ENCODE measurements around the gene TOB1. TPM values are rescaled to one million over a fixed set of nuclear protein-coding genes. Genes with fewer than 3 reads are reported as not detected.

Gene TOB1
- total RNA-seq, 4 donors from 2014 or later = 130 to 156 (median 142) TPM

DNA sequence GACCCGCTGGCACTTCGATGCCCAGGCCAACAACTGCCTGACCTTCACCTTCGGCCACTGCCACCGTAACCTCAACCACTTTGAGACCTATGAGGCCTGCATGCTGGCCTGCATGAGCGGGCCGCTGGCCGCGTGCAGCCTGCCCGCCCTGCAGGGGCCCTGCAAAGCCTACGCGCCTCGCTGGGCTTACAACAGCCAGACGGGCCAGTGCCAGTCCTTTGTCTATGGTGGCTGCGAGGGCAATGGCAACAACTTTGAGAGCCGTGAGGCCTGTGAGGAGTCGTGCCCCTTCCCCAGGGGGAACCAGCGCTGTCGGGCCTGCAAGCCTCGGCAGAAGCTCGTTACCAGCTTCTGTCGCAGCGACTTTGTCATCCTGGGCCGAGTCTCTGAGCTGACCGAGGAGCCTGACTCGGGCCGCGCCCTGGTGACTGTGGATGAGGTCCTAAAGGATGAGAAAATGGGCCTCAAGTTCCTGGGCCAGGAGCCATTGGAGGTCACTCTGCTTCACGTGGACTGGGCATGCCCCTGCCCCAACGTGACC, 25.8 kb downstream of the TOB1 start:
- DNase-seq (ENCODE audit: low spot score in 2 of 2) = peak in 1 of 2 donors; percentile 78

DNA sequence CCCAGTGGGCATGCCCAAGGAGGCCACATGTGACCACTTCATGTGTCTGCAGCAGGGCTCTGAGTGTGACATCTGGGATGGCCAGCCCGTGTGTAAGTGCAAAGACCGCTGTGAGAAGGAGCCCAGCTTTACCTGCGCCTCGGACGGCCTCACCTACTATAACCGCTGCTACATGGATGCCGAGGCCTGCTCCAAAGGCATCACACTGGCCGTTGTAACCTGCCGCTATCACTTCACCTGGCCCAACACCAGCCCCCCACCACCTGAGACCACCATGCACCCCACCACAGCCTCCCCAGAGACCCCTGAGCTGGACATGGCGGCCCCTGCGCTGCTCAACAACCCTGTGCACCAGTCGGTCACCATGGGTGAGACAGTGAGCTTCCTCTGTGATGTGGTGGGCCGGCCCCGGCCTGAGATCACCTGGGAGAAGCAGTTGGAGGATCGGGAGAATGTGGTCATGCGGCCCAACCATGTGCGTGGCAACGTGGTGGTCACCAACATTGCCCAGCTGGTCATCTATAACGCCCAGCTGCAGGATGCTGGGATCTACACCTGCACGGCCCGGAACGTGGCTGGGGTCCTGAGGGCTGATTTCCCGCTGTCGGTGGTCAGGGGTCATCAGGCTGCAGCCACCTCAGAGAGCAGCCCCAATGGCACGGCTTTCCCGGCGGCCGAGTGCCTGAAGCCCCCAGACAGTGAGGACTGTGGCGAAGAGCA, 26.4 kb downstream of the TOB1 start:
- WGBS, 2 donors = 94 to 95% methylated on average over 19 to 28 of the region's 29 CpGs
- intact Hi-C loops (cut with DNase I; ENCODE audit: low total_unique reads) = no loop called here
- TF ChIP-seq POLR2A (IDR thresholded peaks at IDR 0.05) = no peak
- TF ChIP-seq, protein P1, sequence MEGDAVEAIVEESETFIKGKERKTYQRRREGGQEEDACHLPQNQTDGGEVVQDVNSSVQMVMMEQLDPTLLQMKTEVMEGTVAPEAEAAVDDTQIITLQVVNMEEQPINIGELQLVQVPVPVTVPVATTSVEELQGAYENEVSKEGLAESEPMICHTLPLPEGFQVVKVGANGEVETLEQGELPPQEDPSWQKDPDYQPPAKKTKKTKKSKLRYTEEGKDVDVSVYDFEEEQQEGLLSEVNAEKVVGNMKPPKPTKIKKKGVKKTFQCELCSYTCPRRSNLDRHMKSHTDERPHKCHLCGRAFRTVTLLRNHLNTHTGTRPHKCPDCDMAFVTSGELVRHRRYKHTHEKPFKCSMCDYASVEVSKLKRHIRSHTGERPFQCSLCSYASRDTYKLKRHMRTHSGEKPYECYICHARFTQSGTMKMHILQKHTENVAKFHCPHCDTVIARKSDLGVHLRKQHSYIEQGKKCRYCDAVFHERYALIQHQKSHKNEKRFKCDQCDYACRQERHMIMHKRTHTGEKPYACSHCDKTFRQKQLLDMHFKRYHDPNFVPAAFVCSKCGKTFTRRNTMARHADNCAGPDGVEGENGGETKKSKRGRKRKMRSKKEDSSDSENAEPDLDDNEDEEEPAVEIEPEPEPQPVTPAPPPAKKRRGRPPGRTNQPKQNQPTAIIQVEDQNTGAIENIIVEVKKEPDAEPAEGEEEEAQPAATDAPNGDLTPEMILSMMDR (IDR thresholded peaks at IDR 0.05) = no peak
- H3K4me3 ChIP-seq (ENCODE audit: low read depth, poor library complexity, severe bottlenecking) = no peak overlapping the region
- peak in 1 of 2 donors; percentile 73 for DNase-seq (ENCODE audit: low spot score in 2 of 2)

More for the DNA sequence above, 25.8 kb downstream of the TOB1 start:
- no peak overlapping the region for H3K4me3 ChIP-seq (ENCODE audit: low read depth, poor library complexity, severe bottlenecking)
- WGBS, 2 donors = 89 to 91% methylated on average over 26 to 29 of the region's 29 CpGs
- intact Hi-C loops (cut with DNase I; ENCODE audit: low total_unique reads) = no loop called here
- no peak for TF ChIP-seq POLR2A (IDR thresholded peaks at IDR 0.05)
- TF ChIP-seq, protein P1 (IDR thresholded peaks at IDR 0.05) = no peak

DNA sequence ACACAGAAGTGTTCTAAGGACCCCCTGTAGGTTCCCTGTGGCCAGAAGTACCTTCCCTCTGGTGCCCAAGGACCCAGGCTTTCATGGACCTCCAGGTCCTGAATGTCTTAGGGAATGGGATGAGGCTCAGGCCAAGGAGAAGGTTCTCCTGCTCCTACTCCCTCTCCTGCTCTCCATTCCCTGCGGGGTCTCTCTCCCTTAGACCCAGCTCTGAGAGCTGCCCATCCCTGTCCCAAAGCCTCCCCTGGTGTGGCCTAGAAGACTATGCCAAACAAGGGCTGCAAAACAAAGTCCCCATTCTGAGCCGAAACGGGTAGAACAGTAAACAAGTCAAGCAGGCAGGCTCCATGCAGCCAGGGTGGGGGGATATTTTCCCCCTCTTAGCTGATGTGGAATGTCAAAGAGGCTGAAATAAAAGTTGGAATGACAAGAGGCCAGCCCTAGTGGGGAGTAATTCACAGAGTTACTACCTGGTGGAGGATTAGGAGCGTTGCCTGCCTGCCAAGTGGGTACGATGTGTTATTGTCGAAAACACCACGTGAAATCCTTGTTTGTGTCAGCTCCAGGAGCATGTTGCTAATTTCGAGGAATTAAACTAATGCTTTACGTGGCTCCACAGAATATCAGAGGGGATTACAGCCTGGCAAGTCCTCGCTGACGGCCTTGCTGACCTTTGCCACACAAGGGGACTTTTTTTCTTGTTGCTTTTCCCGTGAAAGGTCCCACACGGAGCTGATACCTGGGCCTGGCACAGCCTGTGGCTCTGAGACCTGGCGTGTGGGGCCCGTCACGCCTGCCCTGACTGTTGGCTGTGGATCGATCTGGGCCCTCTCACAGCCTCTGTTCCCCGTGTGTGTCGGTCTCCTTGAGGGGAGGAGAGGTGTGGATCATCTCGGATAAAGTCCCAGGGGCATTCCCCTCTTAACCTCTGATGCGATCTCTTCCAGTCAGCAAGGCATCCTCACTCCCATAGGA, 27.9 kb downstream of the TOB1 start:
- 71 to 74% methylated on average over 21 of the region's 21 CpGs for WGBS, 2 donors

DNA sequence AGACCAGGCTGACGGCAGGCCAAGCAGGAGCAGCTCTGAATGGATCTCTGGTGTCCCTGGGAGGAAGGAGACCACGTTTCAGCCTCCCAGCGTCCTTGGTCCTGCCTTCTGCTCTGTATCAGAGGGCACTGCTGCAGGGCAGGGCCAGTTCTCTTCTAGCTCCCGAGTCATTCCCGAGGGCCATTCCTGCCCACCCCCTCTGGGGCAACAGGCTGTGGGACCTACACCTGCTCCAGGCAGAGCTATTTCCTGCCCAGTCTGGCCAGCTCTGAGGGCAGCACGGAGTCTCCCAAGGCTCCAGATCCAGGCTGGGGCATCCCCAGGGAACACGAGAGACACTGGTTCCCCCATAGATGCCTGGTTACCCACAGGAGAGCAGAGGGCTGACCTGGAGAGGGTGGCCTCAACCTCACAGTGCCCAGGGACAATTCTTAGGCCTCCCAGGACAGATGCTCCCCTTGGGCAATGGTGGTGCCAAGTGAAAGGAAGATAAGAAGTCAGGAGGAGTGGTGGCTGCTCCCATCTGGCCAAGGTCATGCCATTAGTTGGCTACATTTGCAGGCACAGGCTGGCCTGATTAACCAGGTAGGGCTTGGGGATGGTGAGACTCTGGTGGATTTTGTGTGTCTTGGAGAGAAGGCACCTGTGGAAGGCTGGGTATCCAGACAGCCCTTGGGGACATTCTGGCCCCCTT, 28.7 kb downstream of the TOB1 start:
- 84 to 85% methylated on average over 7 of the region's 7 CpGs for WGBS, 2 donors
- H3K4me3 ChIP-seq (ENCODE audit: low read depth, poor library complexity, severe bottlenecking) = no peak overlapping the region
- intact Hi-C loops (cut with DNase I; ENCODE audit: low total_unique reads) = no loop called here
- DNase-seq (ENCODE audit: low spot score in 2 of 2) = peak in 1 of 2 donors; percentile 76
- TF ChIP-seq, protein P1 (IDR thresholded peaks at IDR 0.05) = no peak
- no peak for TF ChIP-seq POLR2A (IDR thresholded peaks at IDR 0.05)

More for the DNA sequence above, 27.9 kb downstream of the TOB1 start:
- no peak overlapping the region for H3K4me3 ChIP-seq (ENCODE audit: low read depth, poor library complexity, severe bottlenecking)
- DNase-seq (ENCODE audit: low spot score in 2 of 2) = peak in 1 of 2 donors; percentile 72
- TF ChIP-seq, protein P1 (IDR thresholded peaks at IDR 0.05) = no peak
- no peak for TF ChIP-seq POLR2A (IDR thresholded peaks at IDR 0.05)
- intact Hi-C loops (cut with DNase I; ENCODE audit: low total_unique reads) = no loop called here

DNA sequence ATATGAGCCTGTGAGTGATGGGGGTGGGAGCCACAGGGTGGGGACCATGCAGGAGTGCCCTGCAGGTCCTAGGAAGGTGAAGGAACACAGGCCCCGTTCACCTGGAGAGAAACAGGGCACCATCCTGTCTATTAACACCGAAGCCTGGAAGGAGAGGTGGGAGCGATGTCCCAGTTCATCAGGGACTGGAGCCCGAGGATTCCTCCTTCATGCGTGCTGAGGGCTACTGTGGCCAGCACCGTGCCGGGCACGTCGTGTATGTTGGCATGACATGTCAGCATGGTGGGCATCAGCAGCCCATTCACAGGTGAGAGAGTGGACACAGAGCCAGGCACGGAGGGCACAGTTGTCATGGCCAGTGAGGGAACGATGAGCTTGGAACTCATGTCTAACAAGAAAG, 29.3 kb downstream of the TOB1 start:
- no peak overlapping the region for H3K4me3 ChIP-seq (ENCODE audit: low read depth, poor library complexity, severe bottlenecking)
- intact Hi-C loops (cut with DNase I; ENCODE audit: low total_unique reads) = no loop called here
- TF ChIP-seq, protein P1 (IDR thresholded peaks at IDR 0.05) = no peak
- no peak for TF ChIP-seq POLR2A (IDR thresholded peaks at IDR 0.05)
- 85 to 89% methylated on average over 10 to 11 of the region's 11 CpGs for WGBS, 2 donors
- DNase-seq (ENCODE audit: low spot score in 2 of 2) = peak in 1 of 2 donors; percentile 83
